Erythroblast (primary cell): Measurements from ENCODE around the gene FCN3.

ENCODE experiments used
- GATA1 ChIP-seq: IDR thresholded peaks from 2 replicates; pipeline ENCODE4 v1.6.1; 2011; ENCODE audit warnings: low read depth, mild to moderate bottlenecking, control low read depth, low read length, moderate library complexity
- POLR2A ChIP-seq: IDR thresholded peaks from 2 replicates; pipeline ENCODE4 v1.6.1; 2011; ENCODE audit warnings: mild to moderate bottlenecking, low read length

DNA sequence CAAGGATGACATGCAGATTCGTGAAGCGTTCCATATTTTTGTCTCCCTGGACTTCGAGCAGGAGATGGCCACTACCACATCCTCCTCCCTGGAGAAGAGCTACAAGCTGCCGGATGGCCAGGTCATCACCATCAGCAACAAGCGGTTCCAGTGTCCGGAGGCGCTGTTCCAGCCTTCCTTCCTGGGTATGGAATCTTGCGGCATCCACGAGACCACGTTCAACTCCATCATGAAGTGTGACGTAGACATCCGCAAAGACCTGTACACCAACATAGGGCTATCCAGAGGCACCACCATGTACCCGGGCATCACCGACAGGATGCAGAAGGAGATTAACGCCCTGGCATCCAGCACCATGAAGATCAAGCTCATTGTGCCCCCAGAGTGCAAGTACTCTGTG is 49.3 kb downstream of the FCN3 start:
- no peak for TF ChIP-seq POLR2A
- no peak for TF ChIP-seq GATA1
